DND-41 (cell line): Measurements from ENCODE around the gene FMNL3.

Source experiments
- CTCF ChIP-seq: IDR thresholded peaks from 2 replicates; pipeline ENCODE4 v1.5.1; 2012; ENCODE audit warnings: borderline replicate concordance, low read length, moderate library complexity, mild to moderate bottlenecking; ENCODE audit not compliant: poor library complexity, severe bottlenecking; ENCODE audit errors: extremely low read depth
- EZH2 ChIP-seq: IDR thresholded peaks from 3 replicates; pipeline ENCODE4 v1.6.1; 2012; ENCODE audit warnings: borderline replicate concordance, low read depth, mild to moderate bottlenecking, moderate library complexity, low read length, inconsistent platforms; ENCODE audit not compliant: severe bottlenecking

GRCh38 chr12:49698619-49699545 lies 8.3 kb downstream of the FMNL3 start:
- TF ChIP-seq CTCF (no peak), EZH2 (no peak)
